Neuronal stem cell (in vitro differentiated cells): ENCODE measurements around the gene CD27.

Source experiments
- DNase-seq: peaks from one replicate; pipeline ENCODE4 v3.0.0-alpha.2; 2013; ENCODE audit warnings: low spot score
- H2AFZ ChIP-seq: one replicate; pipeline ENCODE4 v1.6.1; 2013; ENCODE audit warnings: mild to moderate bottlenecking, low read length, inconsistent platforms
- H2AK5ac ChIP-seq: 2 replicates; pipeline ENCODE4 v1.6.1; 2013; ENCODE audit warnings: low read depth, mild to moderate bottlenecking, inconsistent platforms, low read length, moderate library complexity, mixed read lengths
- H2BK120ac ChIP-seq: 2 replicates; pipeline ENCODE4 v1.6.1; 2013; ENCODE audit warnings: low read depth, mild to moderate bottlenecking, inconsistent platforms, low read length, moderate library complexity, mixed read lengths
- H2BK12ac ChIP-seq: one replicate; pipeline ENCODE4 v1.6.1; 2013; ENCODE audit warnings: low read length, inconsistent platforms
- H2BK15ac ChIP-seq: 2 replicates; pipeline ENCODE4 v1.6.1; 2013; ENCODE audit warnings: mild to moderate bottlenecking, low read length, inconsistent platforms, mixed read lengths
- H2BK5ac ChIP-seq: one replicate; pipeline ENCODE4 v1.6.1; 2013; ENCODE audit warnings: inconsistent platforms, mild to moderate bottlenecking, low read length, moderate library complexity
- H3K14ac ChIP-seq: one replicate; pipeline ENCODE4 v1.6.1; 2013; ENCODE audit warnings: low read length, inconsistent platforms
- H3K18ac ChIP-seq: 2 replicates; pipeline ENCODE4 v1.6.1; 2013; ENCODE audit warnings: low read length, inconsistent platforms
- H3K23ac ChIP-seq: 2 replicates; pipeline ENCODE4 v1.6.1; 2013; ENCODE audit warnings: low read depth, mild to moderate bottlenecking, mixed read lengths, low read length, inconsistent platforms; ENCODE audit not compliant: poor library complexity
- H3K27ac ChIP-seq: replicated peaks from 3 replicates; pipeline ENCODE4 v1.5.1; 2013; ENCODE audit warnings: low read length, inconsistent platforms
- H3K27me3 ChIP-seq, 3 experiments: 2 replicates each; pipeline ENCODE4 v1.6.1; 2013; ENCODE audit warnings: low read length in 3 of 3, mild to moderate bottlenecking in 2 of 3, inconsistent platforms in 1 of 3, low read depth in 1 of 3, mixed read lengths in 1 of 3, moderate library complexity in 1 of 3; ENCODE audit not compliant: control insufficient read depth in 3 of 3, insufficient read depth in 3 of 3
- H3K36me3 ChIP-seq, 2 donors: replicated peaks in 1 of 2; 2 replicates each; pipeline ENCODE4 v1.6.1; 2013; ENCODE audit warnings: low read length in 2 of 2; ENCODE audit not compliant: control insufficient read depth in 2 of 2, insufficient read depth in 2 of 2
- H3K4ac ChIP-seq: 2 replicates; pipeline ENCODE4 v1.6.1; 2013; ENCODE audit warnings: inconsistent platforms, mild to moderate bottlenecking, low read length, moderate library complexity
- H3K4me1 ChIP-seq, 2 donors: 1 replicate in 1 of 2; 2 replicates in 1 of 2; pipeline ENCODE4 v1.6.1; 2013; ENCODE audit warnings: low read length in 2 of 2, low read depth in 1 of 2; ENCODE audit not compliant: control insufficient read depth in 2 of 2, insufficient read depth in 1 of 2
- H3K4me2 ChIP-seq: one replicate; pipeline ENCODE4 v1.6.1; 2013; ENCODE audit warnings: mild to moderate bottlenecking, low read length, inconsistent platforms; ENCODE audit not compliant: insufficient read depth, poor library complexity, severe bottlenecking
- H3K4me3 ChIP-seq, 2 donors: 2 replicates each; pipeline ENCODE4 v1.5.1; 2013; ENCODE audit warnings: low read length in 2 of 2, mild to moderate bottlenecking in 2 of 2, inconsistent platforms in 1 of 2, moderate library complexity in 1 of 2
- H3K79me1 ChIP-seq: one replicate; pipeline ENCODE4 v1.6.1; 2013; ENCODE audit warnings: low read depth, mild to moderate bottlenecking, inconsistent platforms, low read length, moderate library complexity
- H3K9ac ChIP-seq: one replicate; pipeline ENCODE4 v1.6.1; 2013; ENCODE audit warnings: mild to moderate bottlenecking, low read depth, low read length, inconsistent platforms; ENCODE audit not compliant: poor library complexity
- H3K9me3 ChIP-seq, 2 donors: replicated peaks in 1 of 2; 2 replicates each; pipeline versions ENCODE3 to v1.6.1; 2013; ENCODE audit warnings: low read length in 2 of 2, mild to moderate bottlenecking in 2 of 2, inconsistent platforms in 1 of 2, low read depth in 1 of 2, mixed read lengths in 1 of 2, moderate library complexity in 1 of 2; ENCODE audit not compliant: control insufficient read depth in 2 of 2, insufficient read depth in 1 of 2
- H4K8ac ChIP-seq: one replicate; pipeline ENCODE4 v1.6.1; 2013; ENCODE audit warnings: low read depth, mild to moderate bottlenecking, inconsistent platforms, low read length, moderate library complexity
- H4K91ac ChIP-seq: one replicate; pipeline ENCODE4 v1.6.1; 2013; ENCODE audit warnings: low read length, low read depth, mild to moderate bottlenecking, inconsistent platforms; ENCODE audit not compliant: poor library complexity
- WGBS, 2 donors: extraction: QIAGEN DNeasy Blood & Tissue Kit; methylation state at CpG; one replicate each; pipeline ENCODE4 v1.1.7; 2013; ENCODE audit warnings: missing lambda C conversion rate in 2 of 2, mixed read lengths in 1 of 2; ENCODE audit not compliant: insufficient read length in 2 of 2, insufficient replicate concordance in 1 of 2; ENCODE audit errors: extremely low coverage in 2 of 2; 5-methylcytosine and 5-hydroxymethylcytosine counted together

CD27 gene

DNA sequence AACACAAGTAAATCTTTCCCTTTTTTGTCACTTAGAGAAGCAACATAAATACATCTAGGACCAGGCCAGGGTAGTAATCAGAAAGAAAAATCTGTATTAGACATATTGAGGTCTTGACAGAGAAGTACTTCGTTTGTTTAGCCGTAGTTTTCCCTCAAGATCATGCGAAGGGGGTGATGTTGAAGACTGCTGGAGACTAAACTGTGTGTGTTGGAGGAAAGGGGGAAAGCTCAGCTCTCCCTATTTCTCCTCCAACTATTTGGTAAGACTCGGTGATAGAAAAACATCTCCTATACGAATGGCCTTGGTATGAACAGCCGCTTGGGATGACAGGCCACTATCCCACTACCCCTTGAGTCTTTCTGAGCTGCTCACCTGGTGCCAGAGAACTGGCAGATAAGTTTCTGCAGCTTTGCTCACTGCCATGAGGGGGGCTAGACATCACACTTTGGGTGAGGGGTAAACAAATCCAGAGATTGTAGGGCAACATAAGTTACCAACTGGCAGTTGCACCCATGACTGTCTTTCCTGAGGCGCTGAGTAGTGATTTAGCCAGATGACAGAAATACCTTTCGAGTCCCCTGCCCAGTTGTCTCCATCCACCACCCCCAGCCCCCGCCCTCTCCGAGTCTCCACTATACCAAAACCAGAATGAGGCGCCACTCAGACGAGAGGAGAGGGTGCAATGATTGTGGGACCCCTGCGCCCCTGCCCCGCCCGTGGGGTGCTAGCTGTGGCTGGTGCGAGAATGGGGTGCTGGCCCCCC is 25.0 kb downstream of the CD27 start:
- H3K4me1 ChIP-seq = peaks cover 5 to 7% of the 10 kb centered on the region in 2 donors

GRCh38 chr12:6470375-6471163 is 25.8 kb downstream of the CD27 start, which contains the start of gene VAMP1:
VAMP1 (minus strand) TSS chr12:6470677; CDS start chr12:6470531, 146 bp downstream.
- Histone ChIP-seq H2BK5ac (peak within 1 kb of the TSS; percentile 91), H2BK15ac (peak within 1 kb of the TSS; percentile 98), H4K91ac (no peak within 1 kb of the TSS), H3K23ac (peak within 1 kb of the TSS; percentile 92), H3K4me3 (peak within 1 kb of the TSS; percentile 82 to 83), H4K8ac (peak within 1 kb of the TSS; percentile 6), H3K4me2 (peak within 1 kb of the TSS; percentile 78), H2AK5ac (no peak within 1 kb of the TSS), H3K4me1 (peaks cover 5 to 7% of the 10 kb centered on the region in 2 donors), H3K9me3 (no peaks in the 10 kb centered on the region), H3K9ac (peak within 1 kb of the TSS; percentile 97), H3K4ac (no peak within 1 kb of the TSS), H2BK120ac (no peak within 1 kb of the TSS), H2BK12ac (no peak within 1 kb of the TSS), H3K79me1 (no peaks in the 10 kb centered on the region), H3K27ac (peak within 1 kb of the TSS; percentile 92), H3K18ac (peak within 1 kb of the TSS; percentile 92), H2AFZ (peak within 1 kb of the TSS; percentile 95), H3K36me3 (peaks cover 3 to 17% of the 10 kb centered on the region in 2 donors), H3K27me3 (no peaks in the 10 kb centered on the region), H3K14ac (peak within 1 kb of the TSS; percentile 75)
- WGBS, 2 donors = no CpG with 5 or more reads among the region's 69 CpGs
- peak; percentile 94 for DNase-seq

More for the DNA sequence above, 25.0 kb downstream of the CD27 start:
- no peak for DNase-seq
- H2AFZ ChIP-seq = peak overlapping the region; percentile 95
- no peak overlapping the region for H4K91ac ChIP-seq
- peak overlapping the region; percentile 82 to 83 for H3K4me3 ChIP-seq
- H2AK5ac ChIP-seq = no peak overlapping the region
- H3K9ac ChIP-seq = peak overlapping the region; percentile 97
- no peaks in the 10 kb centered on the region for H3K9me3 ChIP-seq
- H2BK15ac ChIP-seq = peak overlapping the region; percentile 98
- H2BK12ac ChIP-seq = no peak overlapping the region
- H3K4ac ChIP-seq = no peak overlapping the region
- H3K27me3 ChIP-seq = no peaks in the 10 kb centered on the region
- no peak overlapping the region for H4K8ac ChIP-seq
- peak overlapping the region; percentile 89 for H3K18ac ChIP-seq
- no peaks in the 10 kb centered on the region for H3K79me1 ChIP-seq
- H2BK120ac ChIP-seq = no peak overlapping the region
- peaks cover 4 to 21% of the 10 kb centered on the region in 2 donors for H3K36me3 ChIP-seq
- H3K23ac ChIP-seq = peak overlapping the region; percentile 92
- H3K27ac ChIP-seq = peak overlapping the region; percentile 92
- peak overlapping the region; percentile 78 for H3K4me2 ChIP-seq
- peak overlapping the region; percentile 91 for H2BK5ac ChIP-seq
- peak overlapping the region; percentile 75 for H3K14ac ChIP-seq
- no CpG with 5 or more reads among the region's 16 CpGs for WGBS, 2 donors

GRCh38 chr12:6471989-6472360 is 27.2 kb downstream of the CD27 start:
- H2AFZ ChIP-seq = no peak overlapping the region
- no peak overlapping the region for H3K4me2 ChIP-seq
- no CpG with 5 or more reads among the region's 1 CpG for WGBS, 2 donors
- H2BK12ac ChIP-seq = no peak overlapping the region
- no peak overlapping the region for H4K91ac ChIP-seq
- H2AK5ac ChIP-seq = no peak overlapping the region
- no peak overlapping the region for H3K4ac ChIP-seq
- H2BK5ac ChIP-seq = no peak overlapping the region
- peaks cover 0 to 5% of the 10 kb centered on the region in 2 donors for H3K36me3 ChIP-seq
- no peaks in the 10 kb centered on the region for H3K79me1 ChIP-seq
- H3K14ac ChIP-seq = no peak overlapping the region
- no peak overlapping the region for H3K4me3 ChIP-seq
- no peak overlapping the region for H3K23ac ChIP-seq
- H3K27ac ChIP-seq = no peak overlapping the region
- H3K4me1 ChIP-seq = peaks cover 5 to 7% of the 10 kb centered on the region in 2 donors
- H3K18ac ChIP-seq = no peak overlapping the region
- no peak for DNase-seq
- no peaks in the 10 kb centered on the region for H3K27me3 ChIP-seq
- no peak overlapping the region for H3K9ac ChIP-seq
- H3K9me3 ChIP-seq = peaks cover 0 to 2% of the 10 kb centered on the region in 2 donors
- no peak overlapping the region for H2BK120ac ChIP-seq
- H2BK15ac ChIP-seq = no peak overlapping the region
- no peak overlapping the region for H4K8ac ChIP-seq

DNA sequence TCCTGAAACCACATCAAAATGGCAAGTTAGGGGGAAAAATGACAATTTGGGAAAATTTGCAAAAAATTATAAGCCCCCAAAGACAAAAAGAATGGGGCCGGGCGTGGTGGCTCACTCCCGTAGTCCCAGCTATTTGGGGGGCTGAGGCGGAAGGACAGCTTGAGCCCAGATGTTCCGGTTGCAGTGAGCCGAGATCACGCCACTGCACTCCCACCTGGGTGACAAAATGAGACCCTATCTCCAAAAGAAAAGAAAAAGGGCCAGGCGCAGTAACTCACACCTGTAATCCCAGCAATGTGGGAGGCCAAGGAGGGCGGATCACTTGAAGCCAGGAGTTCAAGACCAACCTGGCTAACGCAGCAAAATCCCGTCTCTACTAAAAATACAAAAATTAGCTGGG is 27.7 kb downstream of the CD27 start:
- Histone ChIP-seq H3K27ac (no peak overlapping the region), H3K9me3 (peaks cover 0 to 2% of the 10 kb centered on the region in 2 donors), H2AK5ac (no peak overlapping the region), H3K14ac (no peak overlapping the region), H3K4me1 (peaks cover 5 to 7% of the 10 kb centered on the region in 2 donors), H3K18ac (no peak overlapping the region), H3K27me3 (no peaks in the 10 kb centered on the region), H3K4me3 (no peak overlapping the region), H3K79me1 (no peaks in the 10 kb centered on the region), H3K4me2 (no peak overlapping the region), H2AFZ (no peak overlapping the region), H4K8ac (no peak overlapping the region), H3K23ac (no peak overlapping the region), H2BK5ac (no peak overlapping the region), H2BK15ac (no peak overlapping the region), H3K4ac (no peak overlapping the region), H2BK120ac (no peak overlapping the region), H2BK12ac (no peak overlapping the region), H3K9ac (no peak overlapping the region), H3K36me3 (peaks cover 0 to 5% of the 10 kb centered on the region in 2 donors), H4K91ac (no peak overlapping the region)
- no CpG with 5 or more reads among the region's 11 CpGs for WGBS, 2 donors
- no peak for DNase-seq
